Measurements from ENCODE around the gene MECR. TPM values are rescaled to one million over a fixed set of nuclear protein-coding genes. Genes with fewer than 3 reads are reported as not detected.

MECR gene
- total and polyA plus RNA-seq, 11 donors = 19.6 to 37.4 (median 33.1) TPM

GRCh38 chr1:29233693-29234092 lies 3.0 kb upstream of the MECR start:
- no peaks in the 10 kb centered on the region for H3K36me3 ChIP-seq
- TF ChIP-seq, protein P1, sequence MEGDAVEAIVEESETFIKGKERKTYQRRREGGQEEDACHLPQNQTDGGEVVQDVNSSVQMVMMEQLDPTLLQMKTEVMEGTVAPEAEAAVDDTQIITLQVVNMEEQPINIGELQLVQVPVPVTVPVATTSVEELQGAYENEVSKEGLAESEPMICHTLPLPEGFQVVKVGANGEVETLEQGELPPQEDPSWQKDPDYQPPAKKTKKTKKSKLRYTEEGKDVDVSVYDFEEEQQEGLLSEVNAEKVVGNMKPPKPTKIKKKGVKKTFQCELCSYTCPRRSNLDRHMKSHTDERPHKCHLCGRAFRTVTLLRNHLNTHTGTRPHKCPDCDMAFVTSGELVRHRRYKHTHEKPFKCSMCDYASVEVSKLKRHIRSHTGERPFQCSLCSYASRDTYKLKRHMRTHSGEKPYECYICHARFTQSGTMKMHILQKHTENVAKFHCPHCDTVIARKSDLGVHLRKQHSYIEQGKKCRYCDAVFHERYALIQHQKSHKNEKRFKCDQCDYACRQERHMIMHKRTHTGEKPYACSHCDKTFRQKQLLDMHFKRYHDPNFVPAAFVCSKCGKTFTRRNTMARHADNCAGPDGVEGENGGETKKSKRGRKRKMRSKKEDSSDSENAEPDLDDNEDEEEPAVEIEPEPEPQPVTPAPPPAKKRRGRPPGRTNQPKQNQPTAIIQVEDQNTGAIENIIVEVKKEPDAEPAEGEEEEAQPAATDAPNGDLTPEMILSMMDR (IDR thresholded peaks at IDR 0.05) = no peak
- no peak for TF ChIP-seq POLR2A (IDR thresholded peaks at IDR 0.05)
- DNase-seq = no peak
- no peak overlapping the region for H3K4me3 ChIP-seq
- no peak overlapping the region for H3K27ac ChIP-seq
- peaks cover 0 to 22% (median 0%) of the 10 kb centered on the region in 9 donors for H3K27me3 ChIP-seq
- ATAC-seq = no peak
- no peaks in the 10 kb centered on the region for H3K9me3 ChIP-seq
- H3K4me1 ChIP-seq = peaks cover 0 to 46% (median 25%) of the 10 kb centered on the region in 12 donors
- WGBS, 4 donors = 89 to 92% (median 91%) methylated on average over 4 of the region's 4 CpGs
- intact Hi-C loops (cut with DNase I) = loop anchor here in 6 of 10 donors (5.0 to 10.0 kb wide), 8 partner anchors 191 to 1484 kb away; no protein-coding TSS in a partner anchor

DNA sequence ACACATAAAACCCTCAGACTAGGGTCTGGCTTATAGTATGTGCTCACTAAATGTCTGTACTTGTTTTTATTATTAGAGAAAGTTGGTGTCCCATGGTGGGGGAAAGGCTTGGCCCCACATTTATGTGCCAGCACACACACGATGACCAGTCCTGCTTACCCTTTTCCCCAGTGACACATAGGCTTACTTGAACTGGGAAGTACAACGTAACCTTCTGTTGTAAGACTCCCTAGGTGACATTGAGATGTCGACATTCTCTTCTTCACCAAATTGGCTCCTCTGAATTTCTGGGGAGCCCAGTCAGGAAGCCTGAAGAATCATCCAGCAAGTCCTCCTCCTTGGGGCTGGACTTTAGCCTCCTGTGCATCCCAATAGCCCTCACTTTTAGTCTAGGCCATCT lies 1.7 kb upstream of the MECR start:
- no peak for DNase-seq
- Histone ChIP-seq H3K36me3 (peaks cover 0 to 4% (median 0%) of the 10 kb centered on the region in 9 donors), H3K27ac (no peak overlapping the region), H3K4me3 (no peak overlapping the region), H3K9me3 (no peaks in the 10 kb centered on the region), H3K27me3 (peaks cover 0 to 13% (median 0%) of the 10 kb centered on the region in 9 donors), H3K4me1 (peaks cover 0 to 36% (median 21%) of the 10 kb centered on the region in 12 donors)
- no peak for TF ChIP-seq POLR2A (IDR thresholded peaks at IDR 0.05)
- TF ChIP-seq, protein P1 (IDR thresholded peaks at IDR 0.05) = no peak
- no peak for ATAC-seq
- WGBS, 4 donors = 82 to 90% (median 85%) methylated on average over 3 of the region's 3 CpGs
- intact Hi-C loops (cut with DNase I) = loop anchor here in 6 of 10 donors (5.0 to 10.0 kb wide), 8 partner anchors 192 to 1485 kb away; no protein-coding TSS in a partner anchor

- intact Hi-C loops (cut with DNase I) = loop anchor here in 6 of 10 donors (5.0 to 10.0 kb wide), 8 partner anchors 195 to 1487 kb away; no protein-coding TSS in a partner anchor
- 10 to 17% (median 15%) methylated on average over 4 of the region's 4 CpGs for WGBS, 4 donors
- Histone ChIP-seq H3K9me3 (no peaks in the 10 kb centered on the region), H3K27ac (peak overlapping the region in 9 of 12 donors; percentile 46 to 74 (median 67)), H3K27me3 (peaks cover 0 to 3% (median 0%) of the 10 kb centered on the region in 9 donors), H3K36me3 (peaks cover 0 to 4% (median 0%) of the 10 kb centered on the region in 9 donors), H3K4me3 (peak overlapping the region; percentile 44 to 93 (median 73)), H3K4me1 (peaks cover 0 to 20% (median 13%) of the 10 kb centered on the region in 12 donors)
- no peak for ATAC-seq
- no peak for DNase-seq
- TF ChIP-seq POLR2A (IDR thresholded peaks at IDR 0.05) = no peak
- TF ChIP-seq, protein P1 (IDR thresholded peaks at IDR 0.05) = no peak
Measured at GRCh38 chr1:29230204-29230552, 556 bp downstream of the MECR start.

GRCh38 chr1:29227511-29227910 lies 3.2 kb downstream of the MECR start:
- no peak overlapping the region for H3K27ac ChIP-seq
- H3K4me3 ChIP-seq = no peak overlapping the region
- peaks cover 0 to 11% (median 2%) of the 10 kb centered on the region in 9 donors for H3K36me3 ChIP-seq
- DNase-seq = no peak
- no peak for TF ChIP-seq POLR2A (IDR thresholded peaks at IDR 0.05)
- TF ChIP-seq, protein P1 (IDR thresholded peaks at IDR 0.05) = no peak
- no peak for ATAC-seq
- intact Hi-C loops (cut with DNase I) = no loop called here
- 90 to 92% (median 91%) methylated on average over 5 of the region's 5 CpGs for WGBS, 4 donors
- no peaks in the 10 kb centered on the region for H3K9me3 ChIP-seq
- H3K4me1 ChIP-seq = peaks cover 0 to 20% (median 13%) of the 10 kb centered on the region in 12 donors
- H3K27me3 ChIP-seq = no peaks in the 10 kb centered on the region
